ENCODE data around the gene MREG.

DNA sequence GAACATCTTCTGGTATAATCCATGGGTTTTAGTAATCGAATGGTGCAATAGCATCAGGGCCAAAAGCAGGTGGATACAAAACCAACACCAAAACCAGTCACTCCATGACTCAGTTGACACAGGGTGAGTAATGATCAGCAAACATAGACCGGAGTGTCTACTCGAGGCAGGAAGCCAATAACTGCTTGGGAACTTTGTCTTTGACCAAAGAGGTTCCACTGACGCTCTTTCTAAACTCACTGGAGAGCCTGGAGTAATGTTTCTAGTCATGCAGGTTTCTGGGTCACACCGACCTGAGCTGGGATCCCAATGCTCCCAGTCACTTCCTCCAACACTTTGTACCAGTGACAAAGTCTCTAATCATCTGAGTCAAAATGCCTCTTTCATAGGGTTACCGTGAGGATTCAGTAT is 30.9 kb downstream of the MREG start:
- TF ChIP-seq RFX5 (IDR thresholded peaks at IDR 0.05) (no peak), CEBPB (IDR thresholded peaks at IDR 0.05) (peak; percentile 84 to 86), HDAC2 (IDR thresholded peaks at IDR 0.05) (no peak), SREBF2 (IDR thresholded peaks at IDR 0.05) (no peak), BHLHE40 (IDR thresholded peaks at IDR 0.05; ENCODE audit: low read depth, low read length) (no peak), JUN (IDR thresholded peaks at IDR 0.05) (peak; percentile 54 to 56; a peak in 3 of 5 replicates), MAZ (IDR thresholded peaks at IDR 0.05; ENCODE audit: borderline replicate concordance, low read depth, low read length) (no peak)
- TF ChIP-seq, protein P1, sequence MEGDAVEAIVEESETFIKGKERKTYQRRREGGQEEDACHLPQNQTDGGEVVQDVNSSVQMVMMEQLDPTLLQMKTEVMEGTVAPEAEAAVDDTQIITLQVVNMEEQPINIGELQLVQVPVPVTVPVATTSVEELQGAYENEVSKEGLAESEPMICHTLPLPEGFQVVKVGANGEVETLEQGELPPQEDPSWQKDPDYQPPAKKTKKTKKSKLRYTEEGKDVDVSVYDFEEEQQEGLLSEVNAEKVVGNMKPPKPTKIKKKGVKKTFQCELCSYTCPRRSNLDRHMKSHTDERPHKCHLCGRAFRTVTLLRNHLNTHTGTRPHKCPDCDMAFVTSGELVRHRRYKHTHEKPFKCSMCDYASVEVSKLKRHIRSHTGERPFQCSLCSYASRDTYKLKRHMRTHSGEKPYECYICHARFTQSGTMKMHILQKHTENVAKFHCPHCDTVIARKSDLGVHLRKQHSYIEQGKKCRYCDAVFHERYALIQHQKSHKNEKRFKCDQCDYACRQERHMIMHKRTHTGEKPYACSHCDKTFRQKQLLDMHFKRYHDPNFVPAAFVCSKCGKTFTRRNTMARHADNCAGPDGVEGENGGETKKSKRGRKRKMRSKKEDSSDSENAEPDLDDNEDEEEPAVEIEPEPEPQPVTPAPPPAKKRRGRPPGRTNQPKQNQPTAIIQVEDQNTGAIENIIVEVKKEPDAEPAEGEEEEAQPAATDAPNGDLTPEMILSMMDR (IDR thresholded peaks at IDR 0.05) = no peak
- TF ChIP-seq, protein P2, sequence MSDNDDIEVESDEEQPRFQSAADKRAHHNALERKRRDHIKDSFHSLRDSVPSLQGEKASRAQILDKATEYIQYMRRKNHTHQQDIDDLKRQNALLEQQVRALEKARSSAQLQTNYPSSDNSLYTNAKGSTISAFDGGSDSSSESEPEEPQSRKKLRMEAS (IDR thresholded peaks at IDR 0.05) = peak; percentile 67; the same call in 1 of the 2 replicates
- TF ChIP-seq, protein P3, sequence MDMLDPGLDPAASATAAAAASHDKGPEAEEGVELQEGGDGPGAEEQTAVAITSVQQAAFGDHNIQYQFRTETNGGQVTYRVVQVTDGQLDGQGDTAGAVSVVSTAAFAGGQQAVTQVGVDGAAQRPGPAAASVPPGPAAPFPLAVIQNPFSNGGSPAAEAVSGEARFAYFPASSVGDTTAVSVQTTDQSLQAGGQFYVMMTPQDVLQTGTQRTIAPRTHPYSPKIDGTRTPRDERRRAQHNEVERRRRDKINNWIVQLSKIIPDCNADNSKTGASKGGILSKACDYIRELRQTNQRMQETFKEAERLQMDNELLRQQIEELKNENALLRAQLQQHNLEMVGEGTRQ (IDR thresholded peaks at IDR 0.05) = no peak
- TF ChIP-seq, protein P4, sequence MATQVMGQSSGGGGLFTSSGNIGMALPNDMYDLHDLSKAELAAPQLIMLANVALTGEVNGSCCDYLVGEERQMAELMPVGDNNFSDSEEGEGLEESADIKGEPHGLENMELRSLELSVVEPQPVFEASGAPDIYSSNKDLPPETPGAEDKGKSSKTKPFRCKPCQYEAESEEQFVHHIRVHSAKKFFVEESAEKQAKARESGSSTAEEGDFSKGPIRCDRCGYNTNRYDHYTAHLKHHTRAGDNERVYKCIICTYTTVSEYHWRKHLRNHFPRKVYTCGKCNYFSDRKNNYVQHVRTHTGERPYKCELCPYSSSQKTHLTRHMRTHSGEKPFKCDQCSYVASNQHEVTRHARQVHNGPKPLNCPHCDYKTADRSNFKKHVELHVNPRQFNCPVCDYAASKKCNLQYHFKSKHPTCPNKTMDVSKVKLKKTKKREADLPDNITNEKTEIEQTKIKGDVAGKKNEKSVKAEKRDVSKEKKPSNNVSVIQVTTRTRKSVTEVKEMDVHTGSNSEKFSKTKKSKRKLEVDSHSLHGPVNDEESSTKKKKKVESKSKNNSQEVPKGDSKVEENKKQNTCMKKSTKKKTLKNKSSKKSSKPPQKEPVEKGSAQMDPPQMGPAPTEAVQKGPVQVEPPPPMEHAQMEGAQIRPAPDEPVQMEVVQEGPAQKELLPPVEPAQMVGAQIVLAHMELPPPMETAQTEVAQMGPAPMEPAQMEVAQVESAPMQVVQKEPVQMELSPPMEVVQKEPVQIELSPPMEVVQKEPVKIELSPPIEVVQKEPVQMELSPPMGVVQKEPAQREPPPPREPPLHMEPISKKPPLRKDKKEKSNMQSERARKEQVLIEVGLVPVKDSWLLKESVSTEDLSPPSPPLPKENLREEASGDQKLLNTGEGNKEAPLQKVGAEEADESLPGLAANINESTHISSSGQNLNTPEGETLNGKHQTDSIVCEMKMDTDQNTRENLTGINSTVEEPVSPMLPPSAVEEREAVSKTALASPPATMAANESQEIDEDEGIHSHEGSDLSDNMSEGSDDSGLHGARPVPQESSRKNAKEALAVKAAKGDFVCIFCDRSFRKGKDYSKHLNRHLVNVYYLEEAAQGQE (IDR thresholded peaks at IDR 0.05) = no peak

All from A549 (cell line).